Esophagus (tissue), 2 donors: ENCODE results near the gene GSTA2. TPM values are rescaled to one million over a fixed set of nuclear protein-coding genes. Genes with fewer than 3 reads are reported as not detected.
"Not testable (repeated sequence)": the region's sequence is repeated elsewhere in the genome, so short reads cannot be mapped to it uniquely, and the experiment has no call there.

ENCODE experiments used
- H3K27ac ChIP-seq, 2 donors: one replicate each; pipeline ENCODE4 v1.5.1; 2013; ENCODE audit warnings: low read depth in 2 of 2, mild to moderate bottlenecking in 2 of 2, inconsistent platforms in 1 of 2, low read length in 1 of 2, moderate library complexity in 1 of 2
- H3K27me3 ChIP-seq, 2 donors: one replicate each; pipeline ENCODE4 v1.6.1; 2013; ENCODE audit warnings: low read length in 2 of 2, control low read depth in 1 of 2, mild to moderate bottlenecking in 1 of 2; ENCODE audit not compliant: insufficient read depth in 2 of 2, control insufficient read depth in 1 of 2
- H3K36me3 ChIP-seq, 2 donors: one replicate each; pipeline ENCODE4 v1.6.1; 2013; ENCODE audit warnings: low read length in 1 of 2; ENCODE audit not compliant: control insufficient read depth in 2 of 2, insufficient read depth in 2 of 2
- H3K4me1 ChIP-seq, 2 donors: one replicate each; pipeline ENCODE4 v1.6.1; 2013; ENCODE audit warnings: low read length in 1 of 2; ENCODE audit not compliant: control insufficient read depth in 2 of 2, insufficient read depth in 2 of 2
- H3K4me3 ChIP-seq, 2 donors: one replicate each; pipeline ENCODE4 v1.5.1; 2013; ENCODE audit warnings: low read length in 2 of 2, mild to moderate bottlenecking in 2 of 2, low read depth in 1 of 2, moderate library complexity in 1 of 2
- H3K9me3 ChIP-seq, 2 donors: one replicate each; pipeline ENCODE4 v1.6.1; 2013; ENCODE audit warnings: mild to moderate bottlenecking in 2 of 2, low read depth in 1 of 2, low read length in 1 of 2, moderate library complexity in 1 of 2; ENCODE audit not compliant: control insufficient read depth in 2 of 2, insufficient read depth in 1 of 2
- WGBS, 2 donors: extraction: QIAGEN DNeasy Blood & Tissue Kit; methylation state at CpG; one replicate each; pipeline ENCODE4 v1.1.7; 2013; 5-methylcytosine and 5-hydroxymethylcytosine counted together
- polyA plus RNA-seq, 2 donors: library from polyadenylated mRNA; stranded (reverse); fragments of 200-250 nt; gene quantifications; one replicate each; pipeline ENCODE4 v1.2.3, GENCODE V29; 2013
- donor health status: healthy with polysubstance abuse.
- donor health status: Bipolar disorder and iron deficiency.

GSTA2 gene
- polyA plus RNA-seq, 2 donors = not detected

- WGBS, 2 donors = 73 to 75% methylated on average over 7 of the region's 7 CpGs
- H3K36me3 ChIP-seq, H3K4me1 ChIP-seq, H3K4me3 ChIP-seq, H3K9me3 ChIP-seq, H3K27me3 ChIP-seq, H3K27ac ChIP-seq: not testable (repeated sequence)
Measured at GRCh38 chr6:52761673-52762491, 1.4 kb downstream of the GSTA2 start.

DNA sequence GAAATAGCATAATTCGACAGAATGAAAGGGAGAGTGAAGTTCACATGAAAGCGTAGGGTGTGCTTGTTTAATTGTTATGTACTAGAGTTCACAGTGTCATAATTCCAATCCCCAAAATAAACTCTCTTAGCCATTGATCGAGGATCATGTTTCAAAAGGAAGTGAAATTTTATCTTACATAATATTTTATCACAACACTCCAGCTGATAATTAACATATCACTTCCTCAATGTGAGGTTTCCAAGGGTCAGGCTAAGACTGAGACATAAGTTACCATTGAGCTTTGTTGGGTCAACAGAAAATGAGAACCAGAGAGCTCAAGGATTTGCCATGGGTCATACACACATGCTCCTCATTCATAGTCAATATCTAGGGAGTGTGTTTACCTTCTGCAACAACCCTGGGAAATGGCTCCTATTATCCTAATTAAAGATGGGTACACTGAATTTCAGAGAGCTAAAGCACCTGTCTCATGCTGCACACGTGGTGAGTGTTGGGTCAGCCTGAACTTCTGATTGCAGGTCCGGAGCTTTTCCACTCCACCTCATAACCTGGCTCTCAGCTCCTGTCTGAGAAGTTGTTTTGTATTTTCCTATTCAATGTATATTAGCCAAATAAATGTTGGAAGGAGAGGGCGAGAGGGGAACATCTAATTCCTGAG lies 3.0 kb downstream of the GSTA2 start:
- Histone ChIP-seq H3K27me3 (no peaks in the 10 kb centered on the region), H3K9me3 (no peaks in the 10 kb centered on the region), H3K36me3 (no peaks in the 10 kb centered on the region), H3K4me3 (no peak overlapping the region), H3K4me1 (no peaks in the 10 kb centered on the region), H3K27ac (no peak overlapping the region)
- 62 to 71% methylated on average over 6 of the region's 6 CpGs for WGBS, 2 donors

DNA sequence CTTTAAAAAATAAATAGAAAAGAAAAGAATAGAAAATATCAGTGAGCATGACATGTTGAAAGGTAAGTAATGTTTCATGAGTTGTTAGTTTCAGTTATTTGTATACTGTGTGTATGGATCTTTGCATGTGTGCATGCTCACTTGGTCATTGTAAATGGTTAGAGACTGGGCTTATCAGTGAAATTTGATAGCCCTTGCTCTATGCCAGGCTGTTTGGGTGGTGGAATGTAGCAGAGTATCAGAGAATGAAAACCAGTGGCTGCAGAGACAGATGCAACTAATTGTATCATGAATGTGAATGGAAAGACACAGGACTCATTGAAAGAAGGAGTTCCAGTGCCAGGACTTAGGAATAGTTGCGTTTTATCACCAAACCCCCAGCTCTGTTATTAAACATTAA lies 4.2 kb downstream of the GSTA2 start:
- H3K27me3 ChIP-seq = no peaks in the 10 kb centered on the region
- no peaks in the 10 kb centered on the region for H3K36me3 ChIP-seq
- H3K9me3 ChIP-seq = no peaks in the 10 kb centered on the region
- H3K27ac ChIP-seq = no peak overlapping the region
- H3K4me3 ChIP-seq = no peak overlapping the region
- no peaks in the 10 kb centered on the region for H3K4me1 ChIP-seq
- WGBS, 2 donors = 79 to 93% methylated on average over 1 of the region's 1 CpG

DNA sequence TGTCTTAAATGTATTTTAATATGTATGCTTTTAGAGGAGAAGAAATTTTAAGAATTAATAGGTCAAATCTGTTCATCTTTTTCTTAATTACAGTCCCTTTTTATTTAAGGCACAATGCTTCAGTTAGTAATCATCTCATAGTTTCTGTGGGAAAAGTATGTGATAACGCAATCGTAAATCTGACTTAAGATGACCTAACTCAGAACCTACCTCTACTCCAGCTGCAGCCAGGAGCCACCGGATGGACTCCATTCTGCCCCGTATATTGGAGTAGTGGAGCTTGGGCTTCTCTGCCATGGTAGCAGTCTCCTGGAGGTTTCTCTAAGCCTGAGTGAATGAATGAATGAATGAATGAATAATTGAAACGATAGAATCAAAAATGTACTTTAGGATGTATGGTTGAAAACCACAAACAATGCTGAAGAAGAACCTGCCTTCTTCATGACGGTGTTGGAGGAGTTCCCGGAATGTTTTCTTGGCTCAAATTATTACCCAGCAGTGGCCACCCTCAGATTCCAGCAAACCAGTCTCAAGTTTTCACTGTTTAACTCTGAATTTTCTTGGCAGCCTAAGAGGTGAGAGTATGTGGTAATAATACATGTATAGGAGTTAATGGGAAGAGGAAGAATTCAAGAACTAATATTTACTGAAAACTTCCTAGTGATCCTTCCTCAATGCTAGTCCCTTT lies 5.5 kb downstream of the GSTA2 start:
- H3K36me3 ChIP-seq, H3K9me3 ChIP-seq, H3K4me3 ChIP-seq, H3K27me3 ChIP-seq, H3K27ac ChIP-seq, H3K4me1 ChIP-seq: not testable (repeated sequence)
- WGBS, 2 donors = 63 to 68% methylated on average over 7 of the region's 7 CpGs

DNA sequence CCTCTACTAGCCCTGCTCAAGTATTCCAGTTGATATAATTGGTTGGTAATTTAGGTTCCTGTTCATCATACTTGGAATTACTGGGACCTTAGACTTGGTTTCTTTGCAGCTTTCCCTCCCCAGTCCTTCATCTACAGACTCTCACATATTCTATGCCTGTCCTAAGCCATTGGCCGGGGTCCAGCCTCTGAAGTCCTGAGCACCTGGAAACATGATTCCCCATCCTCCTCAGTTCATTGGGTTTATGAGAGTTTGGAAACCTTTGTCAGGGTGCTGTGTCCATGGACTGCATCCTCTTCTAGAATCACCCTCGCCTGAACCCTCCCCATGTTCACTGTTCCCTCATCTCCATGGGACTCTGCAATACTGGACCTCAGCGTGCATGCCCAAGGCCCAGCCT lies 8.8 kb downstream of the GSTA2 start:
- Histone ChIP-seq H3K36me3 (no peaks in the 10 kb centered on the region), H3K9me3 (no peaks in the 10 kb centered on the region), H3K27ac (no peak overlapping the region), H3K27me3 (no peaks in the 10 kb centered on the region), H3K4me3 (no peak overlapping the region), H3K4me1 (no peaks in the 10 kb centered on the region)
- 88 to 92% methylated on average over 3 of the region's 3 CpGs for WGBS, 2 donors

DNA sequence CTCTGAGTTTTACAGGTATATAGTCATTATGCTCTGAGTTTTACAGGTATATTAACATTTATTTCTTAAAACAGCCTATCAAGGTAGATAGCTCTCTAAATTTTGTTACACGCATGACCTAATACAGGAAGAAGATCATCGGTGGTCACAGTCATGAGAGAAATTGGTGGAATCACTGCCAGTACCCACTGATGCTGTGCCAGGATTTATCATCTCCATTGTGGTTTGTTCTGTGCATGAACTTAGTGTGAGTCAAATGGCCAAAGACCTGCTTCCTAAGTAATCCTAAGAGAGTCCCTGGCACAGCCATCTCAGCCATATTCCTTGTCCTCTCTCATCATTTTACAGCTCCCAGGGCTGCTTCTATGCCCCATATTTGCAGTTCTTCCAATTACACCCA lies 10.1 kb downstream of the GSTA2 start:
- 77 to 86% methylated on average over 2 of the region's 2 CpGs for WGBS, 2 donors
- not testable (repeated sequence) for H3K27ac ChIP-seq, H3K27me3 ChIP-seq, H3K4me3 ChIP-seq, H3K36me3 ChIP-seq, H3K4me1 ChIP-seq, H3K9me3 ChIP-seq

GRCh38 chr6:52752310-52752709 lies 11.0 kb downstream of the GSTA2 start:
- Histone ChIP-seq H3K27me3 (no peaks in the 10 kb centered on the region), H3K4me3 (no peak overlapping the region), H3K4me1 (no peaks in the 10 kb centered on the region), H3K9me3 (no peaks in the 10 kb centered on the region), H3K36me3 (no peaks in the 10 kb centered on the region), H3K27ac (no peak overlapping the region)

DNA sequence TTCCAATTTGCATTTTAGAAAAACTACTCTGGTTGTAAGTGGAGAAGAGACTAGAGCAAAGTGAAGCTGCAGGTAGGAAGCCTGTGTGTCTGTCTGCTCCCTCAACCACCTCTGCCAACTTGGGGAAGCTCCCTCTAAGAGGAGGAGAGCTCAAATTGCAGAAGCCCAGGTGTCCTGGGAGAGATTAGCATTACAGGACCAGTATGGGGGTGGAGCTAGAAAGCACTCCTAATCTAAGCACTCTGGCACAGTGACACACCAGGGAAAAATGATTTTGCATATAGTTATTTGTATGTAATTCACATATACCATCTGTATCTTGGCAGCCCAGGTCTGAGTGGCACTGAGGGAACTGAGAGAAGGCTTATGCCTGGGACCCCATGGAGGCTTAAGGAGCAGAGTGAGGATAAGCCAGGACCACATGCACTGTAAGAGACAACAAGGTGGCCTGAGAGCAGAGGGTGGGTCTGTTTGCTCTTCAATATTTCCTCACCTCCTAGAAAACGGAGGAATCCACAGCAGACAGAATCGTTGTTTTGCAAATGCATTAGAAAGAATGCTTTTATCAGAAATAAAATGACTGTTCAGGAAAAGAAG lies 13.6 kb downstream of the GSTA2 start:
- no peak overlapping the region for H3K4me3 ChIP-seq
- no peaks in the 10 kb centered on the region for H3K4me1 ChIP-seq
- 68 to 75% methylated on average over 2 of the region's 2 CpGs for WGBS, 2 donors
- H3K36me3 ChIP-seq = no peaks in the 10 kb centered on the region
- no peak overlapping the region for H3K27ac ChIP-seq
- no peaks in the 10 kb centered on the region for H3K27me3 ChIP-seq
- no peaks in the 10 kb centered on the region for H3K9me3 ChIP-seq

- 57 to 59% methylated on average over 3 of the region's 3 CpGs for WGBS, 2 donors
- H3K27ac ChIP-seq, H3K36me3 ChIP-seq, H3K27me3 ChIP-seq, H3K9me3 ChIP-seq, H3K4me3 ChIP-seq, H3K4me1 ChIP-seq: not testable (repeated sequence)
Measured at GRCh38 chr6:52747301-52747700, 16.0 kb downstream of the GSTA2 start.
